Mesenchymal stem cell (in vitro differentiated cells and primary cell): ENCODE data around the gene ZSCAN26.
A peak's percentile ranks its signal among the peaks of the same experiment; 100 is the strongest.

Experiments
- DNase-seq: peaks from one replicate; pipeline ENCODE4 v3.0.0-alpha.2; 2013
- H2AFZ ChIP-seq: one replicate; pipeline ENCODE4 v1.6.1; 2013; ENCODE audit warnings: low read depth, mild to moderate bottlenecking, control low read depth, inconsistent platforms, low read length, moderate library complexity
- H2AK5ac ChIP-seq: 2 replicates; pipeline ENCODE4 v1.6.1; 2013; ENCODE audit warnings: low read length, moderate library complexity, mild to moderate bottlenecking, inconsistent platforms; ENCODE audit not compliant: severe bottlenecking
- H2BK120ac ChIP-seq: one replicate; pipeline ENCODE4 v1.6.1; 2013; ENCODE audit warnings: low read depth, mild to moderate bottlenecking, inconsistent platforms, low read length, moderate library complexity
- H2BK12ac ChIP-seq, 2 experiments: one replicate each; pipeline ENCODE4 v1.6.1; 2013; ENCODE audit warnings: inconsistent platforms in 2 of 2, low read length in 2 of 2, mild to moderate bottlenecking in 2 of 2, moderate library complexity in 2 of 2, control low read depth in 1 of 2
- H2BK15ac ChIP-seq: one replicate; pipeline ENCODE4 v1.6.1; 2013; ENCODE audit warnings: mild to moderate bottlenecking, low read depth, inconsistent platforms; ENCODE audit not compliant: poor library complexity, severe bottlenecking
- H2BK5ac ChIP-seq: 2 replicates; pipeline ENCODE4 v1.6.1; 2013; ENCODE audit warnings: low read depth, mild to moderate bottlenecking, low read length, control low read depth, inconsistent platforms; ENCODE audit not compliant: poor library complexity, severe bottlenecking
- H3K14ac ChIP-seq, 2 experiments: one replicate each; pipeline ENCODE4 v1.6.1; 2013; ENCODE audit warnings: inconsistent platforms in 2 of 2, low read length in 2 of 2, control low read depth in 1 of 2, mild to moderate bottlenecking in 1 of 2, moderate library complexity in 1 of 2
- H3K18ac ChIP-seq, 2 experiments: one replicate each; pipeline ENCODE4 v1.6.1; 2013; ENCODE audit warnings: inconsistent platforms in 2 of 2, low read length in 2 of 2, control low read depth in 1 of 2, low read depth in 1 of 2, mild to moderate bottlenecking in 1 of 2
- H3K23ac ChIP-seq, 2 experiments: one replicate each; pipeline ENCODE4 v1.6.1; 2013; ENCODE audit warnings: inconsistent platforms in 2 of 2, low read length in 2 of 2, mild to moderate bottlenecking in 2 of 2, moderate library complexity in 2 of 2, control low read depth in 1 of 2
- H3K27ac ChIP-seq: 2 replicates; pipeline ENCODE4 v1.5.1; 2013; ENCODE audit warnings: mild to moderate bottlenecking, moderate library complexity, low read length, control low read depth, inconsistent platforms; ENCODE audit not compliant: poor library complexity, severe bottlenecking
- H3K27me3 ChIP-seq, 2 experiments: 2 replicates each; pipeline versions ENCODE4 v1.6.1 to v1.7.0; 2013; ENCODE audit warnings: low read length in 2 of 2, mild to moderate bottlenecking in 2 of 2, moderate library complexity in 2 of 2, control low read depth in 1 of 2, inconsistent platforms in 1 of 2; ENCODE audit not compliant: control insufficient read depth in 1 of 2, insufficient read depth in 1 of 2
- H3K36me3 ChIP-seq, 2 experiments: 2 replicates each; pipeline versions ENCODE4 v1.6.1 to v1.7.0; 2013; ENCODE audit warnings: low read length in 2 of 2, control low read depth in 1 of 2, inconsistent platforms in 1 of 2, low read depth in 1 of 2, mild to moderate bottlenecking in 1 of 2; ENCODE audit not compliant: insufficient read depth in 2 of 2, control insufficient read depth in 1 of 2
- H3K4ac ChIP-seq, 2 experiments: one replicate each; pipeline ENCODE4 v1.6.1; 2013; ENCODE audit warnings: inconsistent platforms in 2 of 2, low read length in 2 of 2, mild to moderate bottlenecking in 2 of 2, moderate library complexity in 2 of 2, control low read depth in 1 of 2, low read depth in 1 of 2
- H3K4me1 ChIP-seq: 2 replicates; pipeline ENCODE4 v1.6.1; 2013; ENCODE audit warnings: low read depth, low read length, control low read depth; ENCODE audit not compliant: control insufficient read depth, insufficient read depth
- H3K4me2 ChIP-seq: 2 replicates; pipeline ENCODE4 v1.6.1; 2013; ENCODE audit warnings: low read length, mild to moderate bottlenecking, inconsistent platforms; ENCODE audit not compliant: poor library complexity, severe bottlenecking
- H3K4me3 ChIP-seq, 2 experiments: 2 replicates each; pipeline versions ENCODE4 v1.5.1 to v1.7.0; 2013; ENCODE audit warnings: low read length in 2 of 2, mild to moderate bottlenecking in 2 of 2, control low read depth in 1 of 2, low read depth in 1 of 2; ENCODE audit not compliant: insufficient read depth in 1 of 2
- H3K79me1 ChIP-seq: replicated peaks from 2 replicates; pipeline ENCODE4 v1.6.1; 2013; ENCODE audit warnings: mild to moderate bottlenecking, control low read depth, low read length, inconsistent platforms; ENCODE audit not compliant: poor library complexity, severe bottlenecking
- H3K9ac ChIP-seq: 2 replicates; pipeline ENCODE4 v1.7.0; 2013; ENCODE audit warnings: mild to moderate bottlenecking, low read length, moderate library complexity
- H3K9me3 ChIP-seq: 2 replicates; pipeline ENCODE4 v1.7.0; 2013; ENCODE audit warnings: mild to moderate bottlenecking, low read length; ENCODE audit not compliant: control insufficient read depth
- H4K8ac ChIP-seq: one replicate; pipeline ENCODE4 v1.6.1; 2013; ENCODE audit warnings: inconsistent platforms, mild to moderate bottlenecking, low read length, moderate library complexity
- H4K91ac ChIP-seq: one replicate; pipeline ENCODE4 v1.6.1; 2013; ENCODE audit warnings: mild to moderate bottlenecking, low read length, inconsistent platforms
- WGBS: methylation state at CpG from one replicate; pipeline ENCODE4 v1.1.7; 2013; ENCODE audit warnings: mixed read lengths; 5-methylcytosine and 5-hydroxymethylcytosine counted together

The ZSCAN26 gene

DNA sequence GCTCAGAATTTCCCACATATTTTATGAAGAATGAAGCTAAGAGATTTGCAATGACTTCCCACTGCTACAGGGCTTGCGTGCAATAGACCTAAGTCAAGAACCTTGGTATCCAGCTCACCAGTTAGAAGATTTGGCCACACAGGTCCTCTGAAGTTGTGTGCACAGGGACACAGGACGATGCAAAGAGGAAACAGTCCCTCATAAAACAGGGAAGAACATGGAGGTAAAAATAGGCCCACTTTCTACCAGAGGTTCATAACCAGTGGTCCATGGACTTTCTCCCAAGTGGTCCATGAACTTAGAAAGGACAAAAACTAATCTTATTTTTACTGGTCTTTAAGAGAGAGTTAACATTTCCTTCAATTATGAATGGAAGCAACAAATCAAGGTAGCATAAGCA is 16.2 kb upstream of the ZSCAN26 start:
- Histone ChIP-seq H2BK12ac (no peak overlapping the region), H3K4me3 (peak overlapping the region in 1 of 2 experiments; percentile 93), H3K27ac (no peak overlapping the region), H2BK5ac (no peak overlapping the region), H3K27me3 (no peaks in the 10 kb centered on the region), H3K4me1 (peaks cover 5% of the 10 kb centered on the region), H3K18ac (no peak overlapping the region), H2BK120ac (no peak overlapping the region), H2AFZ (no peak overlapping the region), H4K8ac (no peak overlapping the region), H3K79me1 (peaks cover 22% of the 10 kb centered on the region), H3K4ac (no peak overlapping the region), H3K4me2 (peak overlapping the region; percentile 69), H3K23ac (no peak overlapping the region), H3K9ac (peak overlapping the region; percentile 93), H2BK15ac (no peak overlapping the region), H3K14ac (no peak overlapping the region), H2AK5ac (no peak overlapping the region), H3K36me3 (peaks cover 16 to 37% of the 10 kb centered on the region in 2 experiments), H4K91ac (no peak overlapping the region), H3K9me3 (no peaks in the 10 kb centered on the region)
- no peak for DNase-seq
- WGBS = 81% methylated on average over 2 of the region's 2 CpGs

DNA sequence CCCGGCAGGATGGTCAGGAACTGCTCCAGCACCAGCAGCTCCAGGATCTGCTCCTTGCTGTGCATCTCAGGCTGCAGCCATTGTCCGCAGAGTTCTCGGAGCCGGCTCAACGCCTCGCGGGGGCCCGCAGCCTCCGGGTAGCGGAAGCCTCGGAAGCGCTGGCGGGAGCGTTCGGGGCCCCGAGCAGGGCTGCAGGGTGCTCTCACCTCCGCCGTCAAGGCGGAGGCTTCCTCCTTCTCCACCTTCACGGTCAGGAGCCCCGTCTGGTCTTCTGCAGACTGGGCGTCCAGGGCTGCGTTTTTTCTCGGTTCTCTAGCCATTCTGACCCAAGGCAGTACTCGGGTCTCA is 15.3 kb upstream of the ZSCAN26 start:
- Histone ChIP-seq H3K27ac (peak overlapping the region; percentile 66), H2BK120ac (no peak overlapping the region), H2AK5ac (no peak overlapping the region), H3K23ac (peak overlapping the region in 1 of 2 experiments; percentile 62), H3K79me1 (peaks cover 18% of the 10 kb centered on the region), H3K14ac (no peak overlapping the region), H2BK12ac (no peak overlapping the region), H4K91ac (no peak overlapping the region), H4K8ac (peak overlapping the region; percentile 96), H2AFZ (peak overlapping the region; percentile 97), H3K4me2 (peak overlapping the region; percentile 91), H2BK5ac (no peak overlapping the region), H3K4me1 (peaks cover 5% of the 10 kb centered on the region), H3K18ac (peak overlapping the region; percentile 18 to 77), H3K9ac (peak overlapping the region; percentile 93), H2BK15ac (peak overlapping the region; percentile 40), H3K27me3 (no peaks in the 10 kb centered on the region), H3K36me3 (peaks cover 7 to 28% of the 10 kb centered on the region in 2 experiments), H3K4me3 (peak overlapping the region; percentile 81 to 93), H3K9me3 (no peaks in the 10 kb centered on the region), H3K4ac (peak overlapping the region; percentile 39 to 62)
- DNase-seq = no peak
- WGBS = under 1% methylated on average over 20 of the region's 25 CpGs

GRCh38 chr6:28252009-28252975 is 14.7 kb upstream of the ZSCAN26 start, which contains the start of gene ZKSCAN4:
Gene ZKSCAN4 (minus strand): TSS chr6:28252269. CDS start chr6:28251980, 289 bp downstream.
- Histone ChIP-seq H3K4me1 (peaks cover 5% of the 10 kb centered on the region), H3K14ac (no peak within 1 kb of the TSS), H3K23ac (peak within 1 kb of the TSS in 1 of 2 experiments; percentile 62), H3K36me3 (peaks cover 7 to 21% of the 10 kb centered on the region in 2 experiments), H3K27ac (peak within 1 kb of the TSS; percentile 66), H2BK120ac (no peak within 1 kb of the TSS), H3K9ac (peak within 1 kb of the TSS; percentile 93), H2BK5ac (no peak within 1 kb of the TSS), H3K18ac (peak within 1 kb of the TSS; percentile 78 to 92), H2BK12ac (no peak within 1 kb of the TSS), H4K8ac (peak within 1 kb of the TSS; percentile 96), H2AFZ (peak within 1 kb of the TSS; percentile 97), H2BK15ac (peak within 1 kb of the TSS; percentile 53), H3K79me1 (peaks cover 15% of the 10 kb centered on the region), H3K9me3 (no peaks in the 10 kb centered on the region), H3K4me2 (peak within 1 kb of the TSS; percentile 91), H4K91ac (peak within 1 kb of the TSS; percentile 19), H3K4ac (peak within 1 kb of the TSS; percentile 70 to 87), H3K27me3 (no peaks in the 10 kb centered on the region), H2AK5ac (no peak within 1 kb of the TSS), H3K4me3 (peak within 1 kb of the TSS; percentile 81 to 93)
- peak; percentile 91 for DNase-seq
- WGBS = 19% methylated on average over 7 of the region's 14 CpGs

DNA sequence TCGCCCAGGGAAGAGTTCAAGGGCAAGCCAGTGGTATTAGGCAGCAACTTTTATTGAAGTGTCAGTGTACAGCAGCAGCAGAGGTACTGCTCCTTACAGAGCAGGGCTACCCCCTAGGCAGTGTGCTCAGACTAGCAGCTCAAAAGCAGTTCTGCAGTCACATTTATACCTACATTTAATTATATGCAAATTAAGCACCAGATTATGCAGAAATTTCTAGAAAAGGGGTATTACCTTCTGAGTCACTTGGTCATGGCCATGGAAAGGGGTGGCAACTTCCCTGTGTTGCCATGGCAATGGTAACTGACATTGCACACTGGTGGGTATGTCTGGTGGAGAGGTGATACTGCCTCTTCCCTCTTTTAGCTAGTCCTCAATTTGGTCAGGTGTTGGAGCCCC is 12.8 kb upstream of the ZSCAN26 start:
- 94% methylated on average over 1 of the region's 1 CpG for WGBS
- no peak overlapping the region for H2BK120ac ChIP-seq

More for the DNA sequence above, 12.8 kb upstream of the ZSCAN26 start:
- Histone ChIP-seq H3K79me1 (peaks cover 7% of the 10 kb centered on the region), H3K4me2 (no peak overlapping the region), H2AK5ac (no peak overlapping the region), H2BK12ac (no peak overlapping the region), H3K18ac (no peak overlapping the region), H3K36me3 (peaks cover 0 to 6% of the 10 kb centered on the region in 2 experiments), H3K14ac (no peak overlapping the region), H2BK5ac (no peak overlapping the region), H3K27me3 (no peaks in the 10 kb centered on the region), H2AFZ (no peak overlapping the region), H3K9ac (no peak overlapping the region), H4K8ac (no peak overlapping the region), H4K91ac (no peak overlapping the region), H3K9me3 (no peaks in the 10 kb centered on the region), H3K27ac (no peak overlapping the region), H3K4ac (no peak overlapping the region), H3K4me1 (peaks cover 5% of the 10 kb centered on the region), H2BK15ac (no peak overlapping the region), H3K4me3 (no peak overlapping the region), H3K23ac (no peak overlapping the region)
- no peak for DNase-seq
